SKM-1 treated with dmso at 0.1 percent for 144 hours (cell line): Measurements from ENCODE around the gene ZNF488.

ENCODE experiments used
- DNase-seq: peaks from one replicate; lab custom pipeline; 2025; ENCODE audit not compliant: unreplicated experiment; lab: John Stamatoyannopoulos, UW

Gene ZNF488

GRCh38 chr10:47383261-47384147, 589 bp downstream of the ZNF488 start:
- no peak for DNase-seq

GRCh38 chr10:47381427-47382379, 2.4 kb downstream of the ZNF488 start:
- DNase-seq = no peak

- DNase-seq = no peak
Measured at GRCh38 chr10:47381103-47381395, 3.0 kb downstream of the ZNF488 start.

- DNase-seq = no peak
Measured at GRCh38 chr10:47380341-47381102, 3.6 kb downstream of the ZNF488 start.

- no peak for DNase-seq
Measured at GRCh38 chr10:47379901-47380300, 4.2 kb downstream of the ZNF488 start.

GRCh38 chr10:47379445-47379785, 4.7 kb downstream of the ZNF488 start:
- DNase-seq = no peak

GRCh38 chr10:47378606-47379444, 5.3 kb downstream of the ZNF488 start:
- DNase-seq = no peak

GRCh38 chr10:47378183-47378510, 5.9 kb downstream of the ZNF488 start:
- no peak for DNase-seq

- DNase-seq = no peak
Measured at GRCh38 chr10:47376522-47377220, 7.4 kb downstream of the ZNF488 start.

- no peak for DNase-seq
Measured at GRCh38 chr10:47374611-47375536, 9.2 kb downstream of the ZNF488 start.

- DNase-seq = no peak
Measured at GRCh38 chr10:47372726-47373125, 11.4 kb downstream of the ZNF488 start.

- no peak for DNase-seq
Measured at GRCh38 chr10:47371629-47372485, 12.2 kb downstream of the ZNF488 start.

- DNase-seq = no peak
Measured at GRCh38 chr10:47370878-47371277, 13.2 kb downstream of the ZNF488 start.

- no peak for DNase-seq
Measured at GRCh38 chr10:47370015-47370767, 13.9 kb downstream of the ZNF488 start.

- DNase-seq = no peak
Measured at GRCh38 chr10:47369251-47369894, 14.7 kb downstream of the ZNF488 start.

- no peak for DNase-seq
Measured at GRCh38 chr10:47368431-47369180, 15.5 kb downstream of the ZNF488 start.
